OCI-M2 (cell line): ENCODE results near the gene ERG.

ENCODE experiments used
- DNase-seq: peaks from one replicate; lab custom pipeline; 2025; ENCODE audit not compliant: unreplicated experiment; lab: John Stamatoyannopoulos, UW

Gene ERG

DNA sequence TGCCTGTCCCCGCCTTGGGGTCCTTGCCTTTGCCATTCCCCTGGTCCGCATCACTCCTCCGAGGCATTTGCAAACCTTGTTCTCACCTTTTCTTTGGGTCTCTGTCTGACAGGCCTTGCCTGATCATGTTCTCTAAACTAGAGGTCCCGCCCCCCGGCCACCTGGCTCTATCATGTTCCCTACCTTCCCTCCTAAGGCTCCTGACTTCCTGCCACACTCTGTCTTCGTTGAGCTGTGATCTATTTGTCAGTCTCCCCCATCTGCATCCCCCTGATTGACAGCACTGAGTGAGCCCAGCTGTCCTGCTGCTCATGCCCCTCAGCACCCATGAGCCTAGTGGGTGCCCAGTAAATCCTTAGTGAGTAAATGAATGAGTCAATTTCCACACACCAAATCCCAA is 22.8 kb downstream of the ERG start:
- no peak for DNase-seq

DNA sequence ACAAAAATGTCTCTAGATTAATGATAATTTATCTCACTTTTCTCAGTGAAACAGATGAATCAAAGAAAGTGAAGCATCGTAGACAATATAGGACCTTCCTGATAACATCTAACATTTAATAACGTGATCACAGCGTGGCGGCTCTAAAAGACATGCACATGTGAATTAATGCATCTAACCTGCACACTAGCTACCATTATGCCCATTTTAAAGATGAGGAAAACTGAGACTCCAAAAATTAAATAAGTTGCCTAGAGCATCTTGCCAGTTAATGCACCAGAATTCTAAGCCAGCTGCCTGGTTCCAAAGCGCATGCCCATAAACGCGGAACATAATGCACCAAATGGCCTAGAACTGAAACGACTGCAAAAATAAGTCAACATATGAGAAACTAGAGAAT is 23.5 kb downstream of the ERG start:
- DNase-seq, result no peak

DNA sequence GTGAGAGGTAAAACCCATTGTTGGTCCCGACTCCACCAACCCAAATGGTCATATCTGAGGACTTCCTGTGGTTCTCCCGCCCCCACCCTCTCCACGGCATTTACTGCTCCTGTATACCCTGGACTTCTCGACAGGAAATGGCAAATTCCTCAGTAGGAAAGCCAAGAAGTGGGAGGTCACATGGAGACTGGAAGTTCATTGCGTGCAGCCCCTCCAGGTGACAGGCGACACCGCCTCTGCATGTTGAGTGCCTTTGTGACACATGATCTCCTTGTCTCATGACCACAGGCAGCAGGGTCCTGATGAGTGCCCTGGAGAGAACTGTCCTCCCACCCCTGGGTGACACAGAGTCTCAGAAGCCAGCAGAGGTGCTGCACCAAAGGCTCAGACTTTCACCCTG is 24.2 kb downstream of the ERG start:
- DNase-seq, result no peak

DNA sequence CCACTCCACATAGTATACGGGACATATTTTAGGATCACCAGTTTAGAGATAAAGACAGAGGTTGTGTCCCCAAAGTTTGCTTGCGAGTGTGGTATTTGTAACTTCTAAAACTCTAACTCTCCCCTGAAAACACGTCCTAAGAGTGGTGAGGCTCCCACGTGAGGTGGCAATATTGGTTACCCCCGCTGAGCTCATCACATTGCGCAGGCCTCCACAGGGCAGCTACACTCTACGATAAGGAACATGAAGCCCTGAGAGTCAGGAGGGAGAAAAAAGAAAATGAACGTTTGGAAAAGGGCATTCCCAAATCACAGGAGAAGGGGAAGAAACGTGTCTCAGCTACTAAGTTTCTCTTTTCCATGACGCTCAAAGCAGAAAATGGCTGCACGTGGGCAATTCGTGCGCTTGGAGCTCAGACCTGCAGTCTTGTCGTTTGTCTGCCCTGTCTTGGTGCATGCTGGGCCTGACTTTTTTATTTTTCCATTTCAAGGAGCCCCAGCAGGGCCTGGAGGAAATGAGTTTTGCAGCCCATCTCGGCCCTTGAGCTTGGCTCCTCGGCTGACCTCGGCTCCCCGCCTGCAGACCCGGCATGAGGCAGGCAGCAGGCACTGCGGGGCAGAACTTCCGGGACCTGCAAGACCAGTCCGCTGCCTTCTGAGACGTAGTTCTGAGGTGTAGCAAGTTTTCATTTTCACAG is 25.7 kb downstream of the ERG start:
- DNase-seq, result no peak

DNA sequence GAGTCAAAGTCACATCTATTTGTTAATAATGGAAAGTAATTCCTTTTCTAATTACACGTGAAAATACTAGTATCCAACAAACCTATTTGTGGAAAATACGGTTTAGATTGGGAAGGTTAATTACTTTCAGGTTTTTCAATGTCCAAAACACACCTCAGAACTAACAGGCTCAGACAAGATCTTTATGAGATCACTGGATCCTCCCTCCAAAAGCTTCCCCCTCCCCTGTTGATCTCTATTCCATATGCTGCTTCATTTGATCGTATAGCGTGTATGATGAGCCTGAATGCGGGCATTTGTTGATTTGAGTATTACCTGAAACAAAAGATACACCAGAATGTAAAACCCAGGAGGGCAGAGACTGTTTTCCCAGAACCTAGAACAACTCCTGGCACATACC is 26.5 kb downstream of the ERG start:
- no peak for DNase-seq

DNA sequence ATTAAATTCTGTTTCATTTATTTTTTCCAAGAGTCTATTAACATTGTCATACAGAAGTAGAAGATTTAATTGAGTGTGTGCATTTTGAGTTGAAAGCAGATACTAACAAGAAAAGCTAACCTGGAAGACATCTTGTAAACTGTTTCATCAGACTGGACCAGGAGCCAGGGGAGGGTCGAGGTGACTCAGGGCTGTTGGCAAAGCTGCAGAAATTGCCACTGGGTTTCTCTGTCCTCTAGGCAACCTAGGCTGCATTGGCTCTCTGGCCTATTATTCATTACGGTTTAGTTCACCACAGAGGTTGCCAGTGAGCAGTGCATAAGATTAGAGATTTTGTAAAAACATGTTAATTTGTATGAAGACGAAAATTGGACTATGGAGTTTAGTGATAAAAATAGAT is 27.5 kb downstream of the ERG start:
- no peak for DNase-seq

DNA sequence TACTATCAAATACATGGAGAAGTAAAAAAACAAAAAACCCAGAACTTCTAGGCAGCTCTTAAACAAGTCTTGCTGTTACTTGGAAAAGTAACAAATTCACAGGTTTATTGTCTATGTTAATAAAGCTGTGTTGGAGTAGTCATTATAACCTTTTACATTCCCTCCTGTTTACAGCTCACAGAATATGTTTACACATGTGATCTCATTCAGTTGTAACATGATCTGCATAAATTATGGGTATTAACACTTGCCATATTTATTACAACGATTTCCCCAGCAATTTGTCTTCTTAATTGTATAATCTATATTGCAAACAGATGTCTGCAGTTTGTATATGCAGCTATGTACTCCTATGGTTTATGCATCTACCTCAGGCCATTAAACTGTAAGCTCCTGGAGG is 28.6 kb downstream of the ERG start:
- no peak for DNase-seq

DNA sequence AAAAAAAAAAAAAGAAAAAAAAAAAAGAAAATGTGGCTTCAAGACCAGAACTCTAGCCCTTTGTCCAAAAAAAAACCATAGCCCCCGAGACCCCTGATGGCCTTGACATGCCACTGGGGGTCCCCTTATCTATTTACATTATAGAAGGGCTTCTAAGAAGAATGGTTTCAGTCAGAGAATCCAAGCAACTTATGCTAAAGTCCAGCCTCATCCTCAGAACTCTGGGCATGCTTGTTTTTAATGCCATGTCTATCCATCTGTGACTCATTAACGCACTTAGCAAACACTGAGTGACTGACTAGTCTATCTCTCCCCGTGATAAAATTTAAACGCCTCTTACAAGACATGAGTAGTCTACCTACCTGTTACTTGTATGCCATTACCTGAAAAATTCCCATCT is 29.3 kb downstream of the ERG start:
- no peak for DNase-seq

DNA sequence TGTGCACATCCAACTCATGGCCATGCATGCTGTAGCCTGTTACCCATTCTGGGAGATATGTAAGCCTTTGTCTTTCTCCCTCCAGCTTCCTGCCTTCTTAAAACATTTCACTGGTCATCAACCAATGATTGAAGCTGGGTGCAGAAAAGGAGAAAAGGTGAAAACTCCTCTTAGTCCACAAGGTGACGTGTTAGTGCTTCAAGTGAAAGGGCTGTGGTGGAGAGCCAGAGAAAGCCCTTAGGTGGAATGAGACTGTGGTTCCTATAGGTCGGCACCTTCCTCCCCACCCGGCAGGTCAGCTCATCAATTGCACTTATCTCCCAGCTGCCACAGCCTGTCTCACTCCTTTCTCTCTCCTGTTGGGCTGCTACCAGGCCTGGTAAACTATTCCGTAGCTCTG is 30.4 kb downstream of the ERG start:
- DNase-seq, result no peak

DNA sequence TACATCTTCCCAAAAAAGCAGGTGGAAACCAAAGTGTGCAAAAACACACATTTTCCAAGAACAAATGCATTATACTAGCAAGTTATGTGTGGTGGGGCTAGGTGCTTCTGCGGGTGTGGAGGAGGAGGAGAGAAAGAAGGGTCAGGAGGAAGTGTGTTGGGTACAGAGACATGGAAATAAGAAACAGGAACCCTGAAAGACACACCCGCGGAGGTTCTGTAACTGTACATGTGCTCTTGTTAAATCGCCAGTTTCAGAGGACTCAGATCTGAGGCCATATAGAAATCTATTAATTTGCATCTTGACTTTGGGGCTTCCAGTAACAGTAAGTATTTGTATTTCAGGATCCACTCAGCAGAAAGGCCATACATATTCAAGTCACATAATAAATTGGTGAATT is 30.9 kb downstream of the ERG start:
- DNase-seq, result no peak

DNA sequence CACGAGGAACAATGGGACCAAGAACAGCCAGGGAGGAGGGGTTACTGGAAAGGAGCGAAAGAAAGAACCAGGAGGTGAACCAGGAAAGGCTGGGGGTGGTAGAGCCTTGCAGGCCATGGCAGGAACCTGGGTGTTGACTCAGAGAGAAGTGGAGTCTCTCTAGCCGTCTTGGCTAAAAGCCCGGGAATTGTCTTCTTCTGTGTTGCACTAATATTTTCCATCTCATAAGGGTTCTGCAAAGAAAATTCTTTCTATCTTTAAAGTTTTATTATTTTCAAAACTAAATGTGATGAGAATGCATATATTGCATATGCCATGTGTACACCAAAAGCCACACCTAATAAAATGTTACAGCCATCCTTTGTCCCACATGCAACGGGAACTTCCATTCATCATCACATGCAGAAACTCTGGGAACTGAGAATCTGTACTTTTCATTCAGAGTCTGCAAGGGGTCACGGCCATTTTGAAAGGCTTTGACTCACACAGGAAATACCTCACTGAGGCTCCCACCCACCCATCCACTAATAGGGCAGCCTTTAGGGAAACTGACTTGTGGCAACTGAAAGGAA is 38.0 kb downstream of the ERG start:
- DNase-seq, result no peak

DNA sequence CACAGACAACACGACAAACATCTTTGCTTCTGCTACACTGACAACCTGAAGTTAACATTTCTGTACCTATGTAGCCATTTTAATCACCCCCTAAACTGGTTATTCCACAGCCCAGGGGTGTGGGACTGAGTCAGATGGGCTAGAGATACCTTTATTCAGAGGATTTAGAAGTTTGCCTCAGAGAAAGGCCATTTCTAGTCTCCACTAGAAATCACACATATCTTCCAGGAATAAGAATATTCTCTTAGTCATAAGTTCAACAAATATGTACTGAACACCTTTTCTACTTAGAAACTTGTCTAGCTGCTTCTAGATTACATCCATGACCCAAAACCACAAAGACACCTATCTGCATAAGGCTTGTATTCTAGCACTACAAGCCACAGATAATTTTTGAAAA is 38.8 kb downstream of the ERG start:
- no peak for DNase-seq

DNA sequence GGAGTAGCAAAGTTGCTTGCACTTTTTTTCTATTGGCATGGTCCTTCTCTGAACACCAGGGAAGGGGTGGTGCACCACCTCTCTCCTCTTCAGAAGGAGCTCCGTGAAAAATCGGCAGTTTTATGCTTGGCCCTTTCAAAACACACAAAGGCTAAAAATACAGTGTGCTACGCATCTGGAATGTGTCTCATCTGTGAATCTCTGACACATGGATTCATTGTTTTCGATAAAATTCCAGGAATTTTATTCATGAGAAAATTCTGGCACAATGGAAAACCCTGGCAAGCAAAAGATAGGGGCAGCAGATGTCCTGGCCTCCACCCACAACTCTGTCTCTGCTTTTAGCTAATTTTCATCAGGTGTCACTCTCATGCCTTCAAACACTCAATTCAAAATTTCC is 42.9 kb downstream of the ERG start:
- no peak for DNase-seq

DNA sequence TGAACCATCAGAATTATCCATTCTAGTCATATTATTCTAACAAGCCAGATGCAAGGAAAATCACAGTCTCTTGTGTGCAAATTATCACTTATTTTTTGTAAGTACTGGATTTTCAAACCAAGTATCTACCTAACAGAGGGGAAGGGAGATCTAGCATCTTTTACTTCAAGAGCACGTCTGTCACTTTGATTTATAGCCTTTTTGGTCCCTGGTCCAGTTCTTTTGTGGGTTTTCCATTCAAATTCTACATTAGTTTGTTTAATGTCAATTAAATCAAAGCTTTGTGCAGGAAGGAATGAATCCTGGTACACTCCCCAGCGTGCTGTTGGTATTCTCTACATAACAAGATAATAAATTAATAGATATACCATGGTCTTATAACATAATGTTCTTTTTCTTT is 43.6 kb downstream of the ERG start:
- no peak for DNase-seq

DNA sequence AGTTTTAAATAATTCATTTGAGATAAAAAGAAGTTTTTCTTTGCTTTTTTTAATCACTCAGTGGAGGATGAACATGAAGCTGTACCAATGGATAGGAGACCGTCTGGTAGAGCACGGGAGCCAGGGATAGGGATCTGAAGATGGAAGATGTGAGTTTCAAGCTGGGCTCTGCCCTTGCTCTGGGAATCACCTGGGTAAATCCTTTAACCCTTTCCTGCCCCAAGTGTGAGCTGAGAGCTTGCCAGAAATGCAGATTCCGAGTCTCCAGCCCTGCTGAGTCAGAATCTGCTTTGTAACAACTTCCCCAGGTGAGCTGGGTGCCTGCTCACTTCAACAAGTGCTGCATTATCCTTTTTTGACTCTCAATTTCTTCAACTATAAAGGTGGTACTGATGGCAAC is 44.1 kb downstream of the ERG start:
- DNase-seq, result no peak

DNA sequence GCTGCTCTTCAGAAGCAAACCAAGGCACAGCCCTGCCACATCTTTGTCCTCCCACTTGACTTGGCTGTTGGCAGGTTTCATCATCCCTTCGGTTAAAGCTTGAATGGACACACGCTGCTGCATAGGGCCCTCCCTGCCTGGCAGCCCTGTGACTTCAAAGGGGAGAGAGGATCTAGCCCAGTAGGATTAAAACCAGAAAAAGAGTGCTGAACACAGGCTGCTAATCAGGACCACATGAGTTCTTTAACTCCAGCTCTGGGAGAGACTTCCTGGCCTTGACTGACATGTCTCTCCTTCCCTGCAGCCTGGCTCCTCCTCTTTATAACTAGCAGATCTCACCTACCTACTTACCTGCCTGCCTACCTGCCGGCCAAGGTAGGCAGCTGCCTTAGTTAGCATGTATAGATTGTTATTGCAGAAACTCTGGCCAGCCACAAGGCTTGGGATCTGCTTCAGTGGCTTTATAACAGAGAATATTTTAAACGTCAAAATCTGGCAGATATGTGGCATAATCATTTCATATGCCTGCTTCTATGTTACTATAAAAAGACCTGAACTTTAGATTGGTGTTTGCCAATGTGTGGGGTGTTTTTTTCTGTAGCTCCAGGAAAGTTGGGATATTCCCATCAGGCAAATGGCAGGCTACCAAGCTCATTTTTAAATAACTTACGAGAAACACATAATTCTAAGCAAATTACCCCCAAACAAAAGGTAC is 49.4 kb downstream of the ERG start:
- no peak for DNase-seq

DNA sequence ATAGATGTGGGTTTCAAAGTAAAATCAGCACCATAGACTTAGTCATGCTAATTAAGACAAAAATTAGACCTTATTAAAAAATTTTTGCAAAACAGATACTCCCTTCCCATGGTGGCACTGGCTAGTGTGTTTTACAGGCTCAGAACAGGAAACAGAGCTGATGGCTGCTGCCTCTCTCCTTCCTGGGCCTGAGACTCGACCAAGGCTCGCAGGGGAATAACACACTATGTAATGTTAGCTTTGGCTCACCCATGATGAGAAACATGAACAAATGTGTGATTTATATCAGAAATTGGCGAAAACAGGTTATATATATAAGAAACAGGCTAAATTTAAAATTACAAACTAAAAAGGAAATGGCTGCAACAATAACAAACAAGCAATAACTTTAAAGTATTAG is 50.7 kb downstream of the ERG start:
- DNase-seq, result no peak

DNA sequence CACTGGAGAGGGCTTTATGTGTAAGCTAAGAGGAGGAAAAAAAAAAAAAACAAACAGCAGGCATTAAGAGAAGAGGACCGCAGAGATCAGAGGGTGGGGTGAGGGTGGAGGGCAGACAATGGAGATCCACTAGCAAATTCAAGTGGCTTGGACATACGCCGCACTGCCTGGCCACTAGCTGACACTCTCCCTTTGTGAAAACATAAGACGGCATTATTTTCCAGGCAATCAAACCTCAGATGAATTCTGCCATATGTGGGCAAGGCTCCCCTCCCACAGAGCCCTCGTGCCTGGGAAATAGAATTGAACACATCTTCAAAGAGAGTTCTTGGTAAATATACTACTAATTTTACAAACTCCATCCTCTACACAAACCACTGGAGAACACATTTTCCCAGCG is 53.6 kb downstream of the ERG start:
- no peak for DNase-seq

DNA sequence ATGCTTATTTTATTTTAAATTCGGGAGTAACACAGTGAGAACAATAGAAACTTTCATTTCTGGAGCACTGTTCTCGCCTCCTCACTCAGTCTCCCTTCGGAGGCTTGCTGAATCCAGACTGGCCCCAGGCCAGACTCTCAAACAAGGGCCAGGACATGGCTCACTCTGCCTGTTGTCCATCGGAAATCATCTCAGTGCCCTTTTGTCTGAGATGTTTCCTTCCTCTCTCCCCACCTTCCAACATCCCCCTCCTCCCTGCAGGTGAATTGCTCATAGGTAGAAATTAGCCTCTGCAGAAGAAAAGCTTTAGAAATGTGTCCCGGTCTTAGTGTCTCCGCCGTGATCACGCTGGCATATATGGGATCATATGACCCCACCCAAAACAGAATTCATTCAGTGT is 55.2 kb downstream of the ERG start:
- no peak for DNase-seq

DNA sequence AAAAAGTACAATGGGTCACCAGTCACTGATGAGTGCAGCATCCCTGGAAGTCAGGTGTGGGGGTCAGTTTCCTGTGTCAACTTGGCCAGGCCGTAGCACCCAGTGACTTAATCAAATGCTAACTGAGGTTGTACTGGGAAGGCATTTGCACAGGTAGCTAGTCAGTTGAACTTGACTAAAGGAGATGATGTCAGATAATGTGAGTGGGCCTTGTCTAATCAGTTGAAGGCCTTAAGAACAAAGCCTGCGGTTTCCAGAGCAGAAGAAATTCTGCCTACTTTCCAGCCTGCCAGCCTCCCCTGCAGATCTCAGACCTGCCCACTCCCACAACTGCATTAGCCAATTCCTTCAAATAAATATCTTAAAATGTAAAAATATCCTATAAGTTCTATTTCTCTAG is 57.1 kb downstream of the ERG start:
- DNase-seq, result no peak

DNA sequence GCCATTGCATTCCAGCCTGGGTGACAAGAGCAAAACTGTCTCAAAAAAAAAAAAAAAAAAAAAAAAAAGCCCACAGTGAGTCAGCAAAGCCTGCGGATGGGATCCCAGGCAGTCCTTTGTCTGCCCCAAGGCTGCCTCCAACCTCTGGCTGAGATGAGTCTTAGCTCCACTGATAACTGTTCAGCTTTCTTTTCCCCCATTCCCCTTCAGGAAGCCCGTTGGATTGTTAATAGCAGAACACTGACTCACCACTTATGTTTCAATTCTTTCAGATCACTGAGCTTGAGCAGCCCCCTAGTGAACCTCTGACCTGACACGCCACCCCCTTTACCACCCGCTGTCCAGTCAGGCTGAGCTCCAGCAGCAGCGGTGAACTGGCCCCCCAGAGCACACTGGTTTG is 57.5 kb downstream of the ERG start:
- no peak for DNase-seq

DNA sequence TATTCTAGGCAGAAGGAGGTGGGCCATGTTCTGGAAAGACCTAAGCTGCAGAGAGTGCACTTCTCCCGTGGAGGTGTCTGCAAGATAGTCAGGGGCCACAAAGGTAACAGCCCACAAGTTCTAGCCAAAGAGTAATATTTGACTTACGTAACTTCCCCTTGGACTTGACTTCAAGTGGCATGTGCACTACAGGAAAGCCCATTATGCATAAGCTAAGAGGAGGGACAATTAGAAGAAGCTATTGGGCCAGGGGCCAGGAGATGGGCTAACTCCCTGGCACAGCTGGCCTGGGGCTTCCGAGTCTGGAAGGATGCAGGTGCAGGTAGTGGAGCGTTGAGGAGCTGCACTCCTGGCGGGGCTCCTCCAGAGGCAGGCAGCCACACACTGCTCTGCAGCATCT is 58.3 kb downstream of the ERG start:
- no peak for DNase-seq

DNA sequence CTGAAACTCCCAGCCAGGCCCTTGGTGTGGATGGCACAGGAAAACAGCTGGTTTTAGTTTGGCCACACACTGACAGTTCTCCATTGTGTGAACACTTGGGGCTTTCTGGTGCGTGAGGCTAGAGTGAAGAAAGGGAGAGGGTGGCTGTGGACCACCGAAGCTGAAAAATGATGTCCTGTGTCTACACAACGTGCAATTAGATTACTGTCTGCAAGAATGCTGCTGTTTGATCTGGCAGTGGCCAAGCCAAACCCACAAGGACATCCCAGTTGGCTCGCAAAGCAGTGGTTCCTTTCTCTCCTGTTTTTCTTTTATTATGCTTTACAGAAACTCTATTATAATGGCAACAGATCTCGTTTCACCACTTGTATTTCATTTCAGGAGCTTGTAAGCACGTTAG is 58.9 kb downstream of the ERG start:
- no peak for DNase-seq
